Measurements from ENCODE around the gene LRRC37A3.
"Not testable (repeated sequence)": the region's sequence is repeated elsewhere in the genome, so short reads cannot be mapped to it uniquely, and the experiment has no call there.

The LRRC37A3 gene

DNA sequence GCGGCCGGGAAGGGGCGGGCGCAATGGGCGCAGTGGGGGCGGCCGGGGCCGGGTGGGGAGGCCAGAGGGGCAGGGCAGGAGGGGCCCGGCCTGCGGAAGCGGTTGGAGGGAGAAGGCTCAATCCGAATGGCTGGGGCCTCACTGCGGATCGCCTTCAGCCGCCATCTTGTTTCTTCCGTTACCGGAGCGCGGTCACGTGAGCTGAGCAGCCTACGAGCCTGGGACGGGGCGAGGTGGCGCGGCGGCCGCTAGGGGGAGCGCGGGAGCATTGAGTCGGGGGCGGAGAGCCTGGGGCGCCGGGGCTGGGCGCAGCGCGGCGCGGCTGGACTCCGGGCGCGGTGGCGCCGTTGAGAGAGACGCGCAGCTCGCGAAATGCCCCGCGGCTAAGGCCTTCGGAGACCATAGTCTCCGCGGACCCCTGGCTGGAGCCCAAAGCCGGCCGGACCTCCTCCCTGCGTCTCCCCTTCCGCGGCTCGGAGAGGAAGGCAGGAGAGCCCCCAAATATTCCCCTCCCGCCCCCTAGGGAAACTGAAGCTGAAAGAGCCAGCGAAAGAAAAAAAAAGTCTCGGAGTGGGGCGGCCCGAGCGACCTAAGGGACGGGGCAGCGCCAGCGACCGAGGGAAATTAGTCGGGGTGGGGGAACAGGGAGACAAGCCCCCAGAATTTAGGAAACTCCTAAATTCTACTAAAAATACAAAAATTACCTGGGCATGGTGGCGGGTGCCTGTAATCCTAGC lies at the start of gene LRRC37A3:
Gene LRRC37A3 (minus strand): TSS at position 190 of the 737 bp plus-strand sequence. CDS start 22,221 bp downstream, outside the sequence.
- peak; percentile 87 for DNase-seq

DNA sequence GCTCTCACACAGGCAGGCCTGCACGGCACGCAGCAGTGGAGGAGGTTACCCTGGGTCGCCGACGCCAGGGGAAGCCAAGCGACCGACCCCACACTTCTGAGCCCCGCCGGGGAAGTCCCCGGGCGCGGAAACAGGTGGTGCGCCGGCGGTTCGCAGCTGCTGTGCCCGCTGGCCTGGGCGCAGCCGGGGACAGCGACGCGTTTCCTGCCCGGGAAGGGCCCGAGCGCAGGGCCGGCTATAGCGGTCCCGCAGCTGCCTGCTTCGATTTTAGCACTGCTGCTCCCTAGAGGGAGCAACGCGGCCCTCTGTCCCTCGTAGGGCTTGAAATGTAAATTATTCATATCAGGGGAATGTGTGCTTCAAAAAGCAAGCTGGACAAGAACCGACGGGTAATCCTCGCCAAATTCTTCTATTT lies 46.6 kb upstream of the LRRC37A3 start:
- DNase-seq: not testable (repeated sequence)

DNA sequence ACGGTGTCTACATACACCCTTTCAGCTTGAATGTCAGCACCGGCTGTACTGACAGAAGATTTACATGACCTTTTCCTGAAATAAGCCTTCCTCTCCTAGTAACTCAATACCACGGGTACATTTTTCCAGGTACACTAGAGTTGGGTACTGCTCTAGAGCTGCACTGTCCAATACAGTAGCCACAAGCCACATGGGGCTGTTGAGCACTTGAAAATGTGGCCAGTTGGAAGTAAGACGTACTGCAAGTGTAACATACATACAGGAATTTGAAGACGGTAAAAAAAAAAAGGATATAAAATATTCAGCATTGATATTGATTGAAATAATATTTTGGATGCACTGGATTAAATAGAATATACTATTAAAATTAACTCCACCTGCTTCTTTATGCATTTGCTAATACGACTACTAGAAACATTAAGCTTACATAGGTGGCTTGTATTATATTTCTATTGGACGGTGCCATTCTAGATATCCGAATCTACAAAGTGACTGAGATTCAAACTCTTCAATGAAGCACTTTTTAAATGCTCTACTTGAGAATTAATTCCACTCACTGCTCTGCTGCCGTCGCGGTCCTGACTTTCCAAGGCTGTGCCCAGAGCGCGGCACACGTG lies 46.1 kb upstream of the LRRC37A3 start:
- DNase-seq: not testable (repeated sequence)

DNA sequence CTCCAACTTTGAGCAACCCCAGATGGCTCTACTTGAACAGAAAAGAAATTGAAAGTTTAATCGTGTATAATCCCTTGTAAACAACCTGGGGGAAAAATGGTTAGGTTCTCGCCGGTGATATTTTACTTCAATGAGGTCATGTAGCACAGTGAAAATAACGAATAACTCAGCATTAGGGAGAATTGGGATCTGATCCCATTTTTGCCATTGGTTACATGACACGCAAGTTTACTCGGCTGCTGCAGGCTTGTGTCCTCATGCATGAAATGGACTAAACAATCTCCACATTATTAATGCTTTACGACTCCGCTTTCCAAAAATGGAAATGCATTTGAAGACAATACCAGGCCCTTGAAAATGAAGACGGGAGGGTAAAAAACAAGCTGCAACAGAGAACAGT lies 45.5 kb upstream of the LRRC37A3 start:
- no peak for DNase-seq

DNA sequence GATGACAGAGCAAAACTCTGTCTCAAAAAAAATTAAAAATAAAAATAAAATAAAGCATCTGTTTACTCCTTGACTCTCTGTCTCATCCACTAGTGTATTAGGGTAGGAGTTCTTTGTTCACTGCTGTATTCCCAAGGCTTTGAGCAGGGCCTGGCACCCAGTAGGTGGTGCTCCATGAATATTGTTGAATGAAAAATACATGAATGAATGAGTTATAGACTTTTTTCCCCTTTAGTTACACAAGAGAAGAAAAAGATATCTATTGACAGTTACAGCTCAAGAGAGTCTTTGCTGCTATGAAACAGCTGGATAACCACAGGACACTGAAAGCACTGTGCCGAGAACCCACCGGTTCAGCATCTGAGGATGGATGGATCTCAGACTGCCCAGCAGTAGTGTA lies 44.5 kb upstream of the LRRC37A3 start:
- DNase-seq: not testable (repeated sequence)

DNA sequence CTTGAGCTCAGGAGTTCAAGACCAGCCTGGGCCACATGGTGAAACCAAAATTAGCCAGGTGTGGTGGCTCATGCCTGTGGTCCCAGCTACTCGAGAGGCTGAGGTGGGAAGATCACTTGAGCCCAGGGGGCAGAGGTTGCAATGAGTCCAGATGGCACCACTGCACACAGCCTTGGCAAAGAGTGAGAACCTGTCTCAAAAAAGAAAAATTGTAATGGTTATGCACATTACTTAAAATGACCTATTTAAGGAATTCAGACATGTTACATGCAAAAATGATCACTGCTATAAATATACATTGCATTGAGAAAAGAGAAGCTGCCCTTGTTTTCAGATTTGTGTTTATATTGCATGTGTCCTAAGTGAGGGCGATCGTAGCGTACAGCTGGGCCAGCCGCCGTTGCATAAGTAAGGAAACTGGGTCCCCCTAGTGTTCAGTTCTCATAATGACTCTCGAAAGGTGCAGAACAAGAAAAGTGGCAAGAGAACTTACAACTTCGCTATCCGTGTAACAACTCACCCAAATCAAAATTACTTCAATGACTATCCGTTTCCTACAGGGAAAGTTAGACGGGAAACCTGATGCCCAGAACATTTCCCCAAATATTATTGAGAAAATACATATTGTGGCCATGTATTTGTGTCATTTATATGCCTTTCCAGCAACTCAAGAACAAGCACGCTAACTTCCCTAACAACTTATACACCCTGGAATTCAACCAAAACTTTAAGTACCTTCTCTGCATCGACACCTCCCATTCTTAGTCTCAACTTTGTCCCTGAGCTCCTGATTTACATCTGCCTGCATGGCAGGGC lies 42.5 kb upstream of the LRRC37A3 start:
- not testable (repeated sequence) for DNase-seq

DNA sequence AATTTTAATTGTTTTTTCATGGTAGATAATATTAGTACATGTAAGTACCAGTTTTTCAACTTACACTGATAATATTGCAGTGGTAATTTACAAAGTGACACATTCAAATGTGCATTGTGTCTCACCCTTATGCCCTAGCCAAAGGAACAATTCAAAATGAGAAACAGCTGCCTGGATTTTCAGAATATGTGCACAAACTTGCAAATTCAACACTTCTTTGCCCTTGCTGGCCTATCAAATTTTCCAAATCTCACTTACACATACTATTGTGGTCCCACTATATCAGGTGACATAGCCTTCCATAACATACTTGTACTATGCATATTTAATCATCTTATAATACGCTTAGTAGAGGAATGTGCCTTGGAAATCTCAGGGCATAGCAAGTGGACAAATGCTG lies 32.6 kb upstream of the LRRC37A3 start:
- DNase-seq: no peak

DNA sequence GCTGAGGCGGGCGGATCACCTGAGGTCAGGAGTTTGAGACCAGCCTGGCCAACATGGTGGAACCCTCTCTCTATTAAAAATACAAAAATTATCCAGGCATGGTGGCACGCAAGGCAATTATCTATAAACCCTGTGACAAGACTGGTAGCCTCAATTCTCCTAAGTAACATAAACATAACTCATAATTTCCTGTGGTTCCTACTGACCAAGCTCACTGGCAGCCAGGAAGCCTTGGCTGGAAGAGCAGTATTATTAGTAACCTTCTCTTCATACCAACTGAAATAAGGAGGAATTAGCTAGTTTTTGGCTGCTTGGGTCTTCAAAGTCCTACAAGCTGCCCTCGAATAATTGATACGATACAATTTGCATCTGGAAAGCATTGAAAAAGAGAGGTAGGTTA lies 31.6 kb upstream of the LRRC37A3 start:
- no peak for DNase-seq

DNA sequence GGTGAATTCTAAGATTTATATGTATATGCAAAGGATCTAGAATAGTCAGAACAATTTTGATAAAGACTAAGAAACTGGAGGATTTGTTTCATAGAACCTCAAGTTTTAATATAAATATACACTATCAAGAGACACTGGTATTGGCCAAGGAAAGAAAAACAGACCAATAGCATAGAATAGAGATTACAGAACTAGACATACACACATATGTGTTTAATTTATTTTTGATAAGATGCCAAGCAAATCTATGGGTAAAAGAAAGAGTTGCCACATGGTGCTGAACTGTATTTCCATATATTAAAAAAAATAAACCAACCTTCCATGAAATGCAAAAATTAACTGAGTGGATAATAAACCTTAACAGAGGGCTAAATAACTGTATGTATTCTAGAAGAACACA lies 27.9 kb upstream of the LRRC37A3 start:
- DNase-seq: no peak

DNA sequence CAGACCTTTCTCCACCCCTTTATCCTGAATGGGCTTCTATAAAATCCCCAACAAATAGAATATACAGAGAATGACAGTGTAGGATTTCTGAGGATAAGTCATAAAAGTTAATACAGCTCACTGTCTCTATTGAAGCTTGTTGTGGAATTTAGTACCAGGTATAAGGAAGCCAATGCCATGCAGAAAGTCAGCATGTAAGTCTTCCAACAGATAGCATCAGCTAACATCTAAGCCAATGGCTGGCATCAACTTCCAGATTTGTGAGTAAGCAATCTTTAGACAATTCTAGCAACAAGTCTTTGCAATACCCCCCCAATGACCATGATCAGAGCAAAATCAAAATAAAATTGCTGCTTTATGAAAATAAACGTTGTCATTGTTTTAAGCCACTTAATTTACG lies 22.5 kb upstream of the LRRC37A3 start:
- no peak for DNase-seq

DNA sequence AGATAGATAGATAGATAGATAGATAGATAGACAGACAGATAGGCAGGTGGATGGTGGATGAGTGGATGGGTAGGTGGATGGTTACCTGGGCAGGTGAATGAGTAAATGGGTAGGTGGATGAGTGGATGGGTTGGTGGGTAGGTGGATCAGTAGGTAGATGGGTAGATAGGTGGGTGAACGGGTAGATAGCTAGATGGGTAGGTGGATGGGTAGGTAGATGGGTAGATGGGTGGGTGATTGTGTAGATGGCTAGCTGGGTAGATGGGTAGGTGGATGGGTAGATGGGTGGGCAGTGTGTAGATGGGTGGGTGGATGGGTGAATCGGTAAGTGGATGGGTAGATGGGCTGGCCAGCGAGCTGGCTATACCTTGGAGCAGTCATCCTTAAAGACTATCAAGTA lies 21.8 kb upstream of the LRRC37A3 start:
- DNase-seq: no peak

DNA sequence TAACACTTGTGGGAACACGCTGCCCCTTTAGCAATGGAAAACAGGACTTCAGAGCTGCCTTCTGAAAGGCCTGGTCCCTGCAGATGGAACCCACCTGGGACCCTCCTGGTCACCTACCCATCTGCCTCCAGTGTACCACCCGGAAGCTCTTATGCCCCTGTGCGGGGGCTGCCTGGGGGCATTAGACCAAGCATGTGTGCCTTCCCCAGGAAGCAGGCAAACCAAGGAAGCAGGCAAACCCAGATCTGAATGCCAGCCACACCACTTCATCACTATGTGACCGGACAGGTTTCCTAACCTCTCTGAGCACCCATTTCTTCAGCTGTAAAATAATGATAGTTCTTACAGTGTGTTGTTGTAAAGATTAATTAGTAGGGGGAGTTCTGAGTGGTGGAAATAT lies 20.8 kb upstream of the LRRC37A3 start:
- no peak for DNase-seq

DNA sequence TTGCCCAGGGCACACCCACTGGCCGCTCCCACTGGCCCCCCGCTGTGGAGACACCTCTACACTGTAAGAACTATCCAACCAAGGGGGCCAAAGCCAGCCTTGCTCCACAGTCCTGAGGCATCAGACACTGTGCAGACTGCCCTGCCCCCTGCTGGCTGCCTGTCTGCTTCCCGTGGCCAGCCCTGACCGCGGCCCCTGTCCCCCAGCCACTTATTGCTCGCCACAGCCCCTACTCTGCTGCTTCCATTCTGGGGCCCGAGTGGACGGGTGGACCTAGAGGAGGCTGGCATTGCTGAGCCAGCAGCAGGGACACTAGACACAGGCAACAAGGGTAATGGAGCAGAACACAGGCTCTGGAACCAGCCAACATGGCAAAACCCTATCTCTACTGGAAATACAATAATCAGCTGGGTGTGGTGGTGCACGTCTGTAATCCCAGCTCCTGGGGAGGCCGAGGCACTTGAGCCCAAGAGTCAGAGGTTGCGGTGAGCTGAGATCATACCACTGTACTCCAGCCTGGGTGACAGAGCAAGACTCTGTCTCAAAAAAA lies 19.7 kb upstream of the LRRC37A3 start:
- DNase-seq: no peak

DNA sequence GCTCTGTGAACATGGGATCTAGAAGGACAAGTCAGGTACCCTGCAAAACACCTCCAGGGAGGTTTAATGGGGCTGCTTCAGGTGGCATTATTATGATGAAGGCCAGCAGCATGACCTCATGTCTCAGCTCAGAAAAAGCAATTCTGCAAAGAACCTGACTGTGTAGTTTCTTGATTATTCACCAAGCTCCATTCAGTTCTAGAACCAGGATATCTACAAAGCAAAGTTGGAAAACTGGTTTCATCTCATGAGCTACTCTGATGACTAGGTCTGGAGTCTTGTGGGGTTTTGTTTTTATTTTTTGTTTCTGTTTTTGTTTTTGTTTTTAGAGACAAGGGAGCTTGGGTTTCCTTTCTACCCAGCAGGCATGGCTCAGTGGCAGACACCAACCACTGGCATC lies 19.0 kb upstream of the LRRC37A3 start:
- no peak for DNase-seq

DNA sequence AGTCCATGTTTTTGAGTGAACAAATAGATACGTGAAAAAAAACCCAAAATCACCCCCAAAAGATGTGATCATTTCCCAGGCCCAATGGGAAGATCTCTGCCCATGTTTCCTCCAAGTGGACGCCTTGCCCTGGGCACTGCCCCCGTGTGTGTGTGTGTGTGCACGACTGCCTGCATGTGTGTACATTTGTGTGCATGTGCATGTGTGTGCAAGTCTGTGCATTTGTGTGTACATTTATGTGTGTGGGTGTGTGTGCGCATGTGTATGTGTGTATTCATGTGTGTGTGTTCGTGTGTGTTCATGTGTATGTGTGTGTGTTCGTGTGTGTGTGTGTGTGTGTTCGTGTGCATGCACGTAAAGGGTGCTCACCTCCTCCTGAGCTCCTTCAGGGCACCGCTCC lies 16.8 kb upstream of the LRRC37A3 start:
- DNase-seq: no peak

DNA sequence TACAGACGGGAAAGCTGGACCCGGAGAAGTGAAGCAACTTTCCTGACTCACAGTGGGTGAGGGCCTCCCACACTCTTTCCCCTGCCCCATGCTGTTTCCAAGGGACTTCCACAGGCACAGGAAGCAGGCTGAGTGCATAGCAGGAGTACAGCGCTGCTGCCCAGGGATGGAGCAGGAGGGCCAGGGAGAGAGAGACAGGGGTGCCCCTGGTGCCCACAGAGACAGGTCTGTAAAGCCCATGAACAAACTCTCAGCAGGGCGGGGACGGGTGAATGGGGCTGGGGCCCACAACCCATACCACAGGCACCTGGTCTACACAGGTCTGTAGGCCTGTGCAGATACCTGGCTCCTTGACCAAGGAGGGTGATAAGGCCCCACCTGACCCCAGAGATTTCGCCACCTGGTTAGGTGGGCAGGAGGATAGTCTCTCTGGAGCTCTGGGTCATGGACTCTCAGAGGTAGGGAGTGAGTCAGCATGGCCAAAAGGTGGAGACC lies 15.1 kb upstream of the LRRC37A3 start:
- DNase-seq: not testable (repeated sequence)

DNA sequence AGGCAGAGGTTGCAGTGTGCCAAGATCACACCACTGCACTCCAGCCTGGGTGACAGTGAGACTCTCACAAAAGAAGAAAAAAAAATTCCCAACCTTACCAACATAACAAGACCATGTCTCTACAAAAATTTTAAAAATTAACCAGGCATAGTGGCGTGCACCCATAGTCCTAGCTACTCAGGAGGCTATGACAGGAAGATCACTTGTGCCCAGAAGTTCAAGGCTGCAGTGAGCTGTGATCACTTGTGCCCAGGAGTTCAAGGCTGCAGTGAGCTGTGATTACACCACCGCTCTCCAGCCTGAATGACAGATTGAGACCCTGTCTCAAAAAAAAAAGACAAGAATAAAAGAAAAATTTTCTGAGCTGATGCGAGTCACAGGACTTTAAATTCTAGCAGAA lies 13.6 kb upstream of the LRRC37A3 start:
- not testable (repeated sequence) for DNase-seq

DNA sequence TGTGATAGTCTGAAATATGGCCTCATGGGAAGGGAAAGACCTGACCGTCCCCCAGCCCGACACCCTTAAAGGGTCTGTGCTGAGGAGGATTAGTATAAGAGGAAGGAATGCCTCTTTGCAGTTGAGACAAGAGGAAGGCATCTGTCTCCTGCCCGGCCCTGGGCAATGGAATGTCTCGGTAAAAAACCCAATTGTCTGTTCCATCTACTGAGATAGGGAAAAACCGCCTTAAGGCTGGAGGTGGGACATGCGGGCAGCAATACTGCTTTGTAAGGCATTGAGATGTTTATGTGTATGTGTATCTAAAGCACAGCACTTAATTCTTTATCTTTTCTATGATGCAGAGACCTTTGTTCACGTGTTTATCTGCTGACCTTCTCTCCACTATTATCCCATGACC lies 11.1 kb upstream of the LRRC37A3 start:
- DNase-seq: not testable (repeated sequence)

DNA sequence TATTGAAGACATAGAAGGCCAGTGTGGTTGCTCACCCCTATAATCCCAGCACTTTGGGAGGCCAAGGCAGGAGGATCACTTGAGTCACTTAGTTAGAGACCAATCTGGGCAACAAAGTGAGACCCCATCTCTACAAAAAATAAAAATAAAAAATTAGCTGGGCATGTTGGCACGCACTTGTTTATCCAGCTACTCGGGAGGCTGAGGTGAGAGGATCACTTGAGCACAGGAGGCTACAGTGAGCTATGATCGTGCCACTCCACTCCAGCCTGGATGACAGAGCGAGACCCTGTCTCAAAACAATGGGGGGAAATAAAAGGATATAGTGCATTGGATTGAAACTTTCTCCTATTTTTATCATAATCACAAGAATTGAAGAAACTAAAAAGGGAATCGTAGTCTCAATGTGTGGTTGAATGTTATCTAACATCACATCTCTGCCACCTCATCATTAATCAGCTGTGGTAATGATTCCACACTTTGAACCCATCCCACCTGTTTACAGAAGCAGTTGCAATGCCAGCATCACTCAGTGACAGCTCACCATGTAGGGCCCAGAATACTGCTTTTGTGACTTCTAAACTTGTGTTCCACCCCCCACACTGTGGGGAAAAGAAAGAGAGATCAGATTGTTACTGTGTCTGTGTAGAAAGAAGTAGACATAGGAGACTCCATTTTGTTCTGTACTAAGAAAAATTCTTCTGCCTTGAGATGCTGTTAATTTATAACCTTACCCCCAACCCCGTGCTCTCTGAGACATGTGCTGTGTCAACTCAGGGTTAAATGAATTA lies 10.3 kb upstream of the LRRC37A3 start:
- DNase-seq: not testable (repeated sequence)

DNA sequence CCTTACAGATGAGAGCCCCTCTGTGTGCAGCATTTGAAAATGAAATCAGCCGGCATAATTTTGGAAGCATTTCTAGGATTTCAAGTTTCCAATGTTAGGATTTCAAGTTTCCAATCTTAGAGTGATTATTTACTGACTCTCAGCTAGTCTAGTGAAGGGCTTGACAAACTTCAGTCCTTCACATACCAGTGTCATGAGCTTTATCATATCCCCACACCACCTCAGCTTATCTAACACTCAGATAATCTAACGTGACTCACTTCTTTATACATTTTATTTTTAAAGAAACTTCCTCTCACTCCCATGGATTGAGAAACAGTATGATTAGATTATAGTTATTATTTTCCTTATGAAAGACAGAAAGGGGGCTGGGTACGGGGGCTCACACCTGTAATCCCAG lies 9.4 kb upstream of the LRRC37A3 start:
- DNase-seq: not testable (repeated sequence)

DNA sequence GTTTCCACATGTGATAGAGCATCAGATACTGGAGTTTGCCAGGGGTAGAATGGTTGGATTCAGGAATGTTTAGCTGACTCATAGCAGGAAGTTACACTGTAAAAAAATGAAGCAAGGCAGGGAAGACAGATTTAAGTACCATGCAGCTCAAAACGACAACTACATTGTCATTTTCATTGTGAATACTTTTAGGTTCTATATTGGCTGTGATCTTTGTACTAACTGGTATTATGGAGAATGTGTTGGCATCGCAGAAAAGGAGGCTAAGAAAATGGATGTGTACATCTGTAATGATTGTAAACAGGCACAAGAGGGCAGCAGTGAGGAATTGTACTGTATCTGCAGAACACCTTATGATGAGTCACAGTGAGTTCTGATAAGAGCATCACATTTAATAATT lies 8.2 kb upstream of the LRRC37A3 start:
- DNase-seq: not testable (repeated sequence)

DNA sequence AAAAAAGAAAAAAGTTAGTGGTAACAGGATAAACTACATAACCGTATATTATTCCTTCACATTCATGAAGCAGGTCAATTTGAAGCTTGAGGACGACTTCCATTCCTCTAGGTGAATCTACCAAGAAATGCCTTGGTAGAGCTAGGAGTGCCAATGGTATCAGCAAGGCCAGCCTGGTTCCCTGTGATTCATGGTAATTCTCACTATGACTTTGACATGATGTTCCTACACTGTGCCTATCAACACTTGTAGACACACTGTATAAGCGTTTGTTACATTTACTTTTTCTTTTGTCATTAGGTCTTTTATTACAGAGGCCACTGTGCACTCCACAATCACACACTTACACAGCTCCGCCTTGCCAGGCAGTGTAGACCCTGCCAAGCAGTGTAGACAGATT lies 7.2 kb upstream of the LRRC37A3 start:
- DNase-seq: not testable (repeated sequence)

All from NCI-H1048 (cell line).